Spleen (tissue), 11 donors: ENCODE measurements around the gene CIC. TPM values are rescaled to one million over a fixed set of nuclear protein-coding genes. Genes with fewer than 3 reads are reported as not detected.
A peak's percentile ranks its signal among the peaks of the same experiment; 100 is the strongest.

ENCODE experiments used
- DNase-seq: peaks from one replicate; pipeline ENCODE4 v3.0.0-alpha.2; 2020
- H3K27ac ChIP-seq, 8 donors: fragments of 200-600 bp; sonication (generic) in 7 of 8; 1 replicate in 4 of 8; 2 replicates in 4 of 8; pipeline versions ENCODE4 v1.5.0 to v1.8.0; 2016 to 2021; ENCODE audit warnings: inconsistent platforms in 4 of 8, mild to moderate bottlenecking in 4 of 8, moderate library complexity in 1 of 8
- H3K27me3 ChIP-seq, 7 donors: fragments of 200-600 bp; sonication (generic) in 6 of 7; replicated peaks in 1 of 7; 1 replicate in 4 of 7; 2 replicates in 3 of 7; pipeline versions ENCODE4 v1.5.0 to v1.8.0; 2016 to 2021; ENCODE audit warnings: inconsistent platforms in 3 of 7, mild to moderate bottlenecking in 1 of 7
- H3K36me3 ChIP-seq, 6 donors: fragments of 200-600 bp; sonication (generic) in 5 of 6; 1 replicate in 4 of 6; 2 replicates in 2 of 6; pipeline versions ENCODE4 v1.5.0 to v1.8.0; 2016 to 2021; ENCODE audit warnings: inconsistent platforms in 2 of 6
- H3K4me1 ChIP-seq, 6 donors: fragments of 200-600 bp; sonication (generic) in 5 of 6; 1 replicate in 3 of 6; 2 replicates in 3 of 6; pipeline versions ENCODE4 v1.5.0 to v1.8.0; 2016 to 2021; ENCODE audit warnings: inconsistent platforms in 3 of 6
- H3K4me3 ChIP-seq, 8 donors: fragments of 200-600 bp; sonication (generic) in 7 of 8; 1 replicate in 4 of 8; 2 replicates in 4 of 8; pipeline versions ENCODE4 v1.5.0 to v1.8.0; 2016 to 2021; ENCODE audit warnings: inconsistent platforms in 4 of 8, mild to moderate bottlenecking in 4 of 8, moderate library complexity in 2 of 8
- H3K9me3 ChIP-seq, 8 donors: fragments of 200-600 bp; sonication (generic) in 7 of 8; 1 replicate in 4 of 8; 2 replicates in 4 of 8; pipeline versions ENCODE4 v1.5.0 to v1.8.0; 2016 to 2021; ENCODE audit warnings: inconsistent platforms in 4 of 8
- CTCF ChIP-seq, 11 experiments: fragments of 200-600 bp in 7 of 11; fragments of 450-650 bp in 4 of 11; sonication (generic) in 4 of 11; IDR thresholded peaks in 8 of 11; conservative IDR thresholded peaks in 3 of 11; 1 replicate in 7 of 11; 2 replicates in 4 of 11; pipeline versions ENCODE4 v1.4.0 to v1.8.0; 2016 to 2021; ENCODE audit warnings: antibody characterized with exemption in 11 of 11, inconsistent platforms in 4 of 11, mild to moderate bottlenecking in 1 of 11
- POLR2A ChIP-seq, 3 donors: fragments of 450-650 bp; IDR thresholded peaks; one replicate each; pipeline ENCODE4 v1.5.1; 2017; ENCODE audit warnings: antibody characterized with exemption in 3 of 3, mild to moderate bottlenecking in 1 of 3
- POLR2AphosphoS5 ChIP-seq, 3 donors: sonication (generic); formaldehyde crosslinking; IDR thresholded peaks; one replicate each; pipeline ENCODE4 v1.5.1; 2017; ENCODE audit warnings: antibody characterized with exemption in 3 of 3
- WGBS, 5 donors: extraction: QIAGEN DNeasy Blood & Tissue Kit in 3 of 5; methylation state at CpG; one replicate each; pipeline versions ENCODE4 v1.1.5 to v1.1.7; 2013 to 2018; 5-methylcytosine and 5-hydroxymethylcytosine counted together
- intact Hi-C: fragments of 100-400 bp; cut with DNase I; formaldehyde crosslinking; loops from one replicate; pipeline ENCODE4 v1.15.0; 2023; ENCODE audit warnings: low total_unique reads
- polyA plus RNA-seq, 3 donors: library from polyadenylated mRNA; stranded (reverse); fragments of 200-250 nt; gene quantifications; one replicate each; pipeline ENCODE4 v1.2.1, GENCODE V29; 2013
- total RNA-seq, 7 donors: library from RNA; depleted of rRNA in 3 of 7; stranded (reverse); fragments of >200 nt in 3 of 7; fragmentation: NEBNext Ultra II Directional in 4 of 7; extraction: Animal tissue kit (Norgen Biotek cat#: 25700) in 4 of 7; gene quantifications; one replicate each; pipeline versions ENCODE4 v1.1.0 to v1.2.1, GENCODE V29; 2016 to 2021
- donor health status: healthy with polysubstance abuse.
- donor health status: DM: no; HTN: no; CAD: no; lungs with moderate emphysema.
- donor health status: DM: no; HTN: no; CAD: no.
- donor health status: Bipolar disorder and iron deficiency.
- donor health status: healthy.
- donor health status: DM: no; HTN: no; CAD: no.
- donor health status: DM: yes; HTN: yes; CAD: no.

The CIC gene
- total and polyA plus RNA-seq, 10 donors, result 12.5 to 100 (median 69.8) TPM

- Histone ChIP-seq H3K4me1 (peaks cover 0 to 24% (median 6%) of the 10 kb centered on the region in 6 donors), H3K27ac (no peak overlapping the region), H3K9me3 (no peaks in the 10 kb centered on the region), H3K4me3 (no peak overlapping the region), H3K27me3 (no peaks in the 10 kb centered on the region), H3K36me3 (peaks cover 0 to 70% (median 55%) of the 10 kb centered on the region in 6 donors)
- intact Hi-C loops, result no loop called here
- DNase-seq, result no peak
- WGBS, 5 donors, result 84 to 93% (median 86%) methylated on average over 22 to 24 of the region's 24 CpGs
- TF ChIP-seq CTCF (IDR thresholded peaks at IDR 0.05 in 8 of 11, conservative IDR thresholded peaks at IDR 0.05 in 3 of 11) (no peak), POLR2AphosphoS5 (IDR thresholded peaks at IDR 0.05) (peak in 2 of 3 donors; percentile 11 to 41)
Observed at GRCh38 chr19:42294471-42295137, 25.6 kb downstream of the CIC start.

- Histone ChIP-seq H3K4me3 (no peak overlapping the region), H3K36me3 (peaks cover 0 to 63% (median 47%) of the 10 kb centered on the region in 6 donors), H3K27ac (peak overlapping the region in 2 of 8 donors; percentile 21 to 23), H3K4me1 (peaks cover 0 to 22% (median 6%) of the 10 kb centered on the region in 6 donors), H3K27me3 (no peaks in the 10 kb centered on the region), H3K9me3 (no peaks in the 10 kb centered on the region)
- TF ChIP-seq CTCF (IDR thresholded peaks at IDR 0.05 in 8 of 11, conservative IDR thresholded peaks at IDR 0.05 in 3 of 11) (no peak), POLR2A (IDR thresholded peaks at IDR 0.05) (no peak), POLR2AphosphoS5 (IDR thresholded peaks at IDR 0.05) (no peak)
- intact Hi-C loops, result no loop called here
- 76 to 88% (median 81%) methylated on average over 5 of the region's 5 CpGs for WGBS, 5 donors
- DNase-seq, result no peak
Observed at GRCh38 chr19:42295342-42295741, 26.3 kb downstream of the CIC start.

GRCh38 chr19:42295831-42296525 is 26.9 kb downstream of the CIC start:
- Histone ChIP-seq H3K27me3 (no peaks in the 10 kb centered on the region), H3K36me3 (peaks cover 0 to 57% (median 41%) of the 10 kb centered on the region in 6 donors), H3K27ac (peak overlapping the region in 2 of 8 donors; percentile 21 to 23), H3K4me1 (peaks cover 0 to 16% (median 6%) of the 10 kb centered on the region in 6 donors), H3K9me3 (no peaks in the 10 kb centered on the region), H3K4me3 (no peak overlapping the region)
- intact Hi-C loops, result no loop called here
- WGBS, 5 donors, result 76 to 83% (median 81%) methylated on average over 4 to 6 of the region's 6 CpGs
- TF ChIP-seq CTCF (IDR thresholded peaks at IDR 0.05 in 8 of 11, conservative IDR thresholded peaks at IDR 0.05 in 3 of 11), result peak; percentile 92 to 98 (median 96)
- TF ChIP-seq POLR2A (IDR thresholded peaks at IDR 0.05), result no peak
- peak; percentile 52 to 77 (median 75) for TF ChIP-seq POLR2AphosphoS5 (IDR thresholded peaks at IDR 0.05)
- peak; percentile 95 for DNase-seq

GRCh38 chr19:42297039-42297438 is 28.0 kb downstream of the CIC start:
- no peak for TF ChIP-seq CTCF (IDR thresholded peaks at IDR 0.05 in 8 of 11, conservative IDR thresholded peaks at IDR 0.05 in 3 of 11)
- peak; percentile 30 to 77 (median 50) for TF ChIP-seq POLR2AphosphoS5 (IDR thresholded peaks at IDR 0.05)
- 92 to 96% (median 95%) methylated on average over 15 of the region's 15 CpGs for WGBS, 5 donors
- Histone ChIP-seq H3K4me3 (no peak overlapping the region), H3K36me3 (peaks cover 0 to 46% (median 32%) of the 10 kb centered on the region in 6 donors), H3K9me3 (no peaks in the 10 kb centered on the region), H3K4me1 (peaks cover 0 to 23% (median 13%) of the 10 kb centered on the region in 6 donors), H3K27me3 (no peaks in the 10 kb centered on the region), H3K27ac (no peak overlapping the region)
- DNase-seq, result no peak
- intact Hi-C loops, result no loop called here
